ENCODE results near the gene ATP6V0C. TPM values are rescaled to one million over a fixed set of nuclear protein-coding genes. Genes with fewer than 3 reads are reported as not detected.
"Not testable (repeated sequence)": the region's sequence is repeated elsewhere in the genome, so short reads cannot be mapped to it uniquely, and the experiment has no call there.

The ATP6V0C gene
- total RNA-seq, 1 experiment from 2014 or later = 40.5 TPM

- DNase-seq (ENCODE audit: low spot score) = no peak
Observed at GRCh38 chr16:2527784-2528100, 14.0 kb downstream of the ATP6V0C start.

GRCh38 chr16:2528161-2529060 is 14.7 kb downstream of the ATP6V0C start:
- no peak for DNase-seq (ENCODE audit: low spot score)

DNA sequence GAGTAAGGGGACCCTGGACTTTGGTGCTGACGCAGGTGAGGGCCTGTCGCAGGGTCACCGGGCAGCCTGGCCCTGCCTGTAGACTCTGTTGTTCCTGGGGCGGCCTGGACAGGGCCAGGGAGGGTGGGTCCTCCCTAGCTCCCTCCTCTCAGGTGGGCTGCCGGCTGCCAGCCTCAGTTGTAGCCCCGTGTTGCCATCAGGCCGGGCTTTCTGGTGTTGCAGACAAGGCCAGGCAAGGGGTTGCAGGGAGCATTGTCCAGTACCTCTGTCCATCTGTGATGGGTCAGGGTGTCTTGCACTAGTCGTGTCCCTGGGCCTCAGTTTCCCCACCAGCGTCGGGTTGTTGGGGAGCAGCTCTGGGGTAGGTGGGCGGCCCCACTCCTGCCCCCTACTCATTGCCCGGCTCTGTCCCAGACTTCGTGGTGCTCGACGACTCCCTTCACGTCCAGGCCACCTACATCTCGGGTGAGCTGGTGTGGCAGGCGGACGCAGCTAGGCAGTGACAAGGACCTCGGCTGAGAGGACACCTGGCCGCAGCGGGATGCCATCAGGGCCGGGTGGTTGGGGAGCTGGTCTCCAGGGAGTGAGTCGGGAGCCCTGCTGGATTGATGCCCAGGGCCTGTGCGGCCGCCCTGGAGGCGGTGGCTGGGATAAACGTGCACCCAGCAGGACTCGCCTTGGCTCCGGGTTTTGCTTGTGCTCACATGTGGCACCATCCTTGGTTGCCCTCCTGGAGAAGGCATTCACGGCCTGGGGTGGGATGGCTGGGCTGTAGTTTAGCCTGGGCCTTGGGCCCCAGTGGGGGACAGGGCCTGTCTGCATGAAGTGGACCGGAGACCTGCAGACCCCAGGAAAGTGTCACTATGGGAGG is 15.5 kb downstream of the ATP6V0C start:
- DNase-seq (ENCODE audit: low spot score) = no peak

DNA sequence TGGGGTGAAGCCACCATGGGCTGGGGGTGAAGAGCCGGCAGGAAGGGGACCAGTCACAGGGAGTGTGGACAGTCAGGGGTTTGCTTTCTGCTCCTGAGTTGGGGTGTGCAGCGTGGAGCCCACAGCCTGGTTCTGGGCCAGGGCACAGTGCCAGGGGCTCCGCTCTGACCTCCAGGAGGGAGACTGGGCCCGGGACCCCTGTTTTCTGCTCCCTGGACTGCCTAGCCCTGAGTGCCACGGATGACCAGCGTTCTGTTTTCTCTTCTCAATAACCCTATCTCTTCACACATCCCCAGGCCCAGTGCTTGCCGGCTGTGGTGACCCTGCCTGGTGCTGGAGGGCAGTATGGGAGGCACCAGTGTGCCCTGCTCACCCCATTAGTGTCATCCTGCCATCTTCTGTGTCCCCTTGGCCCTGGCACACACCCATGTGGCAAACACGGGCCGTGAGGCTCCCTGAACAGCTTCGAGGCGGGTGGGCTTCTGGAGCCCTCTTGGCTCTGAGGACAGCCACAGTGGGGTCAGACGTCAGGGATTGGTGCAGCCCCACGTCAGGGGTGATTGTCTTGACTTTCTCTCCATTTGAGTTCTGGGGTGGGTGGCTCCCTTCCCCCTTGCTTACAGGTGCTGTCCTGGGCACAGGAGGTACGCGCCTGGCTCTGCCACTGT is 16.3 kb downstream of the ATP6V0C start:
- DNase-seq (ENCODE audit: low spot score) = no peak

- no peak for DNase-seq (ENCODE audit: low spot score)
Observed at GRCh38 chr16:2530629-2531318, 17.0 kb downstream of the ATP6V0C start.

DNA sequence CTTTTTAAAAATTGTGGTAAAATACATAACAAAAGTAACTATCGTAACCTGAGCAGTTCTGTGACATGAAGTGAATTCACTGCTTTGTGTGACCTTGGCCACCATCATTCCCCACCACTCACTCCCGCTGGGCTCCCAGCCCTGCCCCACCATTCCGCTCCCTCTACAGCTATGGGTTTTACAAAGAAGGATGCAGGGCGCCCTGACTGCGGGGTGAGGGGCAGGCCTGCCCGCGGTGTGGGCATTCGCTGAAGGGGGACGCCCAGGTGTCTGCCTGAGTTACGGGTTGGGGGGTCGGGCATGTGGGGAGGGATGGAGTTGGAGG is 17.6 kb downstream of the ATP6V0C start, which contains the start of gene CEMP1:
TSS of gene CEMP1 (minus strand) at position 38 of the 325 bp plus-strand sequence. CDS start 335 bp downstream, outside the sequence.
- DNase-seq (ENCODE audit: low spot score) = no peak

DNA sequence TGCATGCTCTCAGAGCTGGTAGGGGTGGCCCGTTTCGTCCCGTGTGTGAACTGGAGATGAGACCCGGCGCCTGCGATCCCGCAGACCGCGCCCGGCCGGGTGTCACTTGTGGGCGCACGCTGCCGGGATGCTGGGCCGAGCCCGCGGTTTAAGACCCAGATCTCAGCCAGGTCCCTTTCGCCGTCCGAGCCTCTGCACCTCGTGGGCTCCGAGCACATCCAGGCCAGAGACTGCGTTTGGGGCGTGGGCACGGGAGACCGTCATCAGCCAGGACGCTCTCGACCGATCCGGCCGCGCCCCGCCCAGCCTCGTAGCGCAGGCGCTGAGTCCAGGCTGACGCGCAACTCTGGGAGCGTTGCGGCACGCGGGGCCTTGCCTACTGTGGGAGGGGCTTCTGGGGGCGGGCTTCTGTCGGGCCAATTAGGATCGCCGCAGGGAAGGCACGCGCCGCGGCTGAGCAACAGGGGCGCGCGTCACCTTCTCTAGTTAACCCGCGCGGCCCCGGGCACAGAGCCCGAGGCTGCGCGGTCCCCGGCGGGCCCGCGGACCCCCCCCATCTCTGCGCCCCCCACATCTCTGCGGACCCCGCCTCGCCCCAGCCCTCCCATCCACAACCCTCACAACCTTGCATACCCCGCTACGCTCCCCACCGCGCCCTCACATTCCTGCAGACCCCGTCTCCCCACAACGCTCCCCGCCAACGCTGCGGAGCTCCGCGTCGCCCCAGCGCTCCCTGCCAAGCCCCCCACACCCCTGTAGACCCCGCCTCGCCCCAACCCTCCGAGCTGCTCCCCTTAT is 18.1 kb downstream of the ATP6V0C start:
- peak; percentile 95 for DNase-seq (ENCODE audit: low spot score)

- no peak for DNase-seq (ENCODE audit: low spot score)
Observed at GRCh38 chr16:2532494-2533141, 18.9 kb downstream of the ATP6V0C start.

DNA sequence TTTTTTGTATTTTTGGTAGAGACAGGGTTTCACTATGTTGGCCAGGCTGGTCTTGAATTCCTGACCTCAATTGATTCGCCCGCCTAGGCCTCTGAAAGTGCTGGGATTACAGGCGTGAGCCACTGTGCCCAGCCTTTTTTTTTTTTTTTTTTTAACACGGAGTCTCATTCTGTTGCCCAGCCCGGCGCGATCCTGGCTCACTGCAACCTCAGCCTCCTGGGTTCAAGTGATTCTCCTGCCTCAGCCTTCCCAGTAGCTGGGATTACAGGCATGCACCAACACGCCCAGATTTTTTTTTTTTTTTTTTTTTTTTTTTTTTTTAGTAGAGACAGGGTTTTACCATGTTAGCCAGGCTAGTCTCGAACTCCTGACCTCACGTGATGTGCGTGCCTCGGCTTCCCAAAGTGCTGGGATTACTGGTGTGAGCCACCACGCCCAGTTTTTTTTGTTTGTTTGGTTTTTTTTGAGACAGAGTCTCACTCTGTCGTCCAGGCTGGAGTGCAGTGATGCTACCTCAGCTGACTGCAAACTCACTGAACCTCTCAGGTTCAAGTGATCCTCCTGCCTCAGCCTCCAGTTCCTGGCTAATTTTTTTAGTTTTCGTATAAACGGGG is 19.5 kb downstream of the ATP6V0C start:
- DNase-seq (ENCODE audit: low spot score) = not testable (repeated sequence)

DNA sequence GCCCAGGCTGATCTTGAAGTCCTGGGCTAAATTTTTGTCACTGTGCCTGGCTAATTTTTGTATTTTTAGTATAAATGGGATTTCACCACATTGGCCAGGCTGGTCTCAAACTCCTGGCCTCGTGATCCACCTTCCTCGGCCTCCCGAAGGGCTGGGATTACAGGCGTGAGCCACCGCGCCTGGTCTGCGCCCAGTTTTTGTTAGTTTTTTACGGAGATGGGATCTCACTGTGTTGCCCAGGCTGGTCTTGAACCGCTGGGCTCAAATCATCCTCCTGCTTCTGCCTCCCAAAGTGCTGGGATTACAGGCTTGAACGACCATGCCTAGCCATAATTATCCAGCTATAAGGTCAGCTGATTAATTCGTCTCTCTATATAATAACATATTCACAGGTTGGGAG is 20.2 kb downstream of the ATP6V0C start:
- no peak for DNase-seq (ENCODE audit: low spot score)

DNA sequence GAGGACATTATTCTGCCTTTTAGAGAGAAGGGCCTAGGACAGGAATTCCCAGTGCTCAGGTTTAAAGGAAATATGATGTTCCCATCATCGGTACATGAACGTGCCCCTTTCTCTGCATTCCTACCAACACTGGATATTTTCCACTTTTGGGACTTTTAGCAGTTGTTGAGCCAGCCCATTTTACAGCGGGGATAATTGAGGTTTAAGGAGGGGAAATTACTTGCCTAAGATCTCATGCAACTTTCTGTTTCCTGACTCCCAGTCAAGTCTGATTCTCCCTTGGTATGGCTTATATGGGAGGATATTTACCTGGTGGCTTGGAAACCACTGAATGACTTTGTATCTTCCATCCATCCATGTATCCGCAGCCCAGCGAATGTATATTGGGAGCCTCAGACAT is 20.6 kb downstream of the ATP6V0C start:
- DNase-seq (ENCODE audit: low spot score) = not testable (repeated sequence)

DNA sequence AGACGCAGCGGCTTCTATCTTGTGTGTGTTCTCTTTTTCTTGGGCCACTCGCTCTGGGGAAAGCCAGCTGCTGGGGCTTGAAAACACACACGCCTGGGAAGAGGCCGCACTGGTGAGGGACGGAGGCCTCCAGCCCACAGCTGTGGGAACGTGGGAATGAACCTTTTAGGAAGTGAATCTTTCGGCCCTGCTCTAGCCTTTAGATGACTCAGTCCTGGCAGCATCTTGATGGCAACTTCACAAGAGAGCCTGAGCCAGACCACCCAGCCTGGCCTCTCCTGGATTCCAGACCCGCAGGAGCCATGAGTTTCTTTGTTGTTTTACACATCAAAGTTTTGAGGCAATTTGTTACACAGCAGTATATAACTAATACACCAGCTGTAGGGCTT is 21.9 kb downstream of the ATP6V0C start:
- DNase-seq (ENCODE audit: low spot score) = no peak

DNA sequence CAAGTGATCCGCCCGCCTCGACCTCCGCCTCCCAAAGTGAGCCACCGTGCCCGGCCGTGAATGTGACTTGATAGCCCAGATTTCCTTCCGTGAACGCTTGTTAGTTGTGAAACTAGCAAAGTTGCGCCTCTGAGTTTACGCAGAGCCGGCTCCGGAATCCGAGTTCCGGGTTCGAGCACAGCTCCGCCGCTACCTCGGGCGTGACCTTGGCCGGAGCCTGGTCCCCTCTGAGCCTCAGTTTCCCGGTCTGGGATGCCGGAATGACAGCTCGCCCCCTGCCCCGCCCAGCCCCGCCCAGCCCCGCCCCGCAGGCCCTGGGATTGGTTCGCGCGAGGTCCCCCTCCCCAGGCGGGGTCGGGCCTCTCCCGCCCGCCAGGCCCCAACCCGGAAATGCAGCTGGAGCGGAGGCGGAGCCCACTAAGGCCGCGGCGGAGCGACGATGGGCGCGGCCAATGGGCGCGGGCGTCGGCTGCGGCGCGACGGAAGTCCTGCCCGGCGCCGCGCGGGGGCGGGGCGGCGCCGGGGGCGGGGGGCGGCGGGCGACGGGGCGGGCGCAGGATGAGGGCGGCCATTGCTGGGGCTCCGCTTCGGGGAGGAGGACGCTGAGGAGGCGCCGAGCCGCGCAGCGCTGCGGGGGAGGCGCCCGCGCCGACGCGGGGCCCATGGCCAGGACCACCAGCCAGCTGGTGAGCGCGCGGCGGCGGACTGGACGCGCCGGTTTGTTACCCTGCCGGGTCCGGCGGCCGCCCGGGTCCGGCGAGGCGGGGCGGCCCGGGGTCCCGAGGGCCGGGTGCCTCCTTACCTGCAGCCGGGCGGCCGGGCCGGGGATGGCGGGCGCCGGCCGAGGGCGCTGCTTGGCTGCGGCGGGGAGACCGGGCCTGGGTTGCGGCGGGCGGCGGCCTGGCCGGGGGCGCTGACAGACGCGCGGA is 24.0 kb downstream of the ATP6V0C start, which contains the start of gene PDPK1:
TSS of gene PDPK1 (plus strand) at position 571 of the 929 bp plus-strand sequence. CDS start at position 663, 92 bp downstream.
- peak; percentile 89 for DNase-seq (ENCODE audit: low spot score)

DNA sequence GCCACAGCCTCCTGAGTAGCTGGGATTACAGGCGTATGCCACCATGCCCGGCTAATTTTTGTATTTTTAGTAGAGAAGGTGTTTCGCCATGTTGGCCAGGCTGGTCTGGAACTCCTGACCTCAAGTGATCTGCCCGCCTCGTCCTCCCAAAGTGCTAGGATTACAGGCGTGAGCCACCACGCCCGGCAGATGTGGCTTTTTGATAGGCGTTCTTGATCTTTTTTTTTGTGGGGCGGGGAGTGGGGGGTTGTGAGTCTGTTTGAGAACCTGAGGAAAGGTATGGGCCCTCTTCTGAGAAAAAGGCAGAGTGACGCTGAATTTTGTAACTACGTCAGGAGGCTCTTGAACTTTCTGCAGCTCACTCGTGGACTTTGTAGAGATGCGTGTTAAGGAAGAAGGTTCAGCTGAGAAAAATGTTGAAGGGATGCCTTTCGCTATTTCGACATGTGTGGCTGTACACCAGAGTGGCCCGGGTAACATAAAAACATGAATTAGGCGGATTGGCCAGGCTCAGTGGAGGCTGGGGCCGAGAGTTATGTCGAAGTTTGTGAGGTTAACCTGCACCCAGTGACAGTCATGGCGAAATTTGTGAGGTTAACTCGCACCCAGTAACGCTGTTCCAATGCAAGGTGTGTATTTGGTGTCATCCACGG is 25.6 kb downstream of the ATP6V0C start:
- not testable (repeated sequence) for DNase-seq (ENCODE audit: low spot score)

DNA sequence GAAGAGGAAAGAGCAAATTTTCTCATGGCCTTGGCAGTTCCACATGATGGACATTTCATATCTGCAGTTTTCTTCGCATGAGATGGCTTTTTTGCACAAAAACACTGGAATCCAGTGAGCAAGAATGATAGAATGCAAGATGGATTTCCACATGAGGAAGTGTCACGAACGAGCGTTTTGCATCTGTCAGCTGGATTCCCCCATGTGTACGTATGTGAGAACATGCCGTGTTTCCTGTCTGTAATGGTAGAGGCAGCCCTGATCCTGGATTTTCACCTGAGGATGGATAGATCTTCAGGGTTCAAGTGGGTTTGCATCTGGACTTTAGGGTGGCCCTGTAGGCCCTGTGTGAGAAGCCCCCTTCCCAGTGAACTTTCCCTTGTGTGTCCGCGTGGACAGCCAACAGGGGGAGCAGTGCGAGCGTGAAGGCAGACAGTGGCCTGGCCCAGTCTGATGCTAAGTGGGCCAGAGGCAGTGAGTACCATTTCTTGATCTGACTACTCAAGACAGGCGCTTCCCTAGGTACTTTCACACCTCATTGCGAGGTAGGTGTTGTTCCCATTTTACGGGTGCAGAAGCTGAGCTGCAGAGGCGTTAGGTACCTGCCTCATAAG is 26.2 kb downstream of the ATP6V0C start:
- not testable (repeated sequence) for DNase-seq (ENCODE audit: low spot score)

GRCh38 chr16:2540912-2541311 is 27.2 kb downstream of the ATP6V0C start:
- not testable (repeated sequence) for DNase-seq (ENCODE audit: low spot score)

DNA sequence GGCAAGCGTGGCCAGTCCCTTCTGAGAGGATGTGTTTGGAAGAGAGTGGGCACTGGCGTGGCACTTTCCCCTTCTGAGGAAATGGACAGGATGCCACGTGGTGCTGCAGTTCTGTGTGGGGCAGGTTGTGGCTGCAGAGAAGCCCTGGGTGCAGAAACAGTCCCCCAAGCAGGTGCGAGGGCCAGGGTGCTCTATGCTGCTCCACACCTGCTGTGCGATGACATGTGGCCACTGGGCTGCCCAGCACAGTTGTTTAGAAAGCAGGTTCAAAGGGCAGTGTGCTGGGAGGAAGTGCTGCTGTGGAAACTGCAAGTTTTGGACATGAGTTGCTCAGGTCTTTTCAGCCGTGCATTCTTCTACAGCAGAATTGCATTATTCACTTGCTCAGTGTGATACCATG is 27.7 kb downstream of the ATP6V0C start:
- not testable (repeated sequence) for DNase-seq (ENCODE audit: low spot score)

DNA sequence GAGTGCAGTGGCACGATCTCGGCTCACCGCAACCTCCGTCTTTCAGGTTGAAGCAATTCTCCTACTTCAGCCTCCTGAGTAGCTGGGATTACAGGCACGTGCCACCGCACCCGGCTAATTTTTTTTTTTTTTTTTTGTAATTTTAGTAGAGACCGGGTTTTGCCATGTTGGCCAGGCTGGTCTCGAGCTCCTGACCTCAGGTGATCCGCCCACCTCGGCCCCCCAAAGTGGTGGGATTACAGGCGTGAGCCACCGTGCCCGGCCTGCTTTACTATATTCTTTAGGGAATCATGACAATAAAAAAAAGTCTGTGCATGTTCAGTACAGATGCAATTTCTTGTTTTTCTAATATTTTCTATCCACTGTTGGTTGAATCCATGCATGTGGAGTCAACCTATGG is 30.0 kb downstream of the ATP6V0C start:
- DNase-seq (ENCODE audit: low spot score) = not testable (repeated sequence)

Measured in H4 (cell line).